PC-3 (cell line): ENCODE results near the gene ETNK2.

Experiments used
- CTCF ChIP-seq: fragments of 300-600 bp; sonication (generic); conservative IDR thresholded peaks from 2 replicates; pipeline ENCODE4 v1.5.1; 2017; ENCODE audit warnings: antibody characterized with exemption, low read depth, mild to moderate bottlenecking, low read length
- EZH2phosphoT487 ChIP-seq: fragments of 300-600 bp; sonication (generic); IDR thresholded peaks from 2 replicates; pipeline ENCODE4 v1.6.1; 2018; ENCODE audit warnings: mild to moderate bottlenecking, antibody characterized with exemption, low read length, borderline replicate concordance

- no peak for TF ChIP-seq CTCF
- TF ChIP-seq EZH2phosphoT487 = no peak
Observed at GRCh38 chr1:204170494-204171155, 18.8 kb upstream of the ETNK2 start.
